Mesenchymal stem cell (in vitro differentiated cells and primary cell): ENCODE data around the gene PAFAH1B2.

Source experiments
- DNase-seq: peaks from one replicate; pipeline ENCODE4 v3.0.0-alpha.2; 2013
- H2AFZ ChIP-seq: one replicate; pipeline ENCODE4 v1.6.1; 2013; ENCODE audit warnings: low read depth, mild to moderate bottlenecking, control low read depth, inconsistent platforms, low read length, moderate library complexity
- H2AK5ac ChIP-seq: 2 replicates; pipeline ENCODE4 v1.6.1; 2013; ENCODE audit warnings: low read length, moderate library complexity, mild to moderate bottlenecking, inconsistent platforms; ENCODE audit not compliant: severe bottlenecking
- H2BK120ac ChIP-seq: one replicate; pipeline ENCODE4 v1.6.1; 2013; ENCODE audit warnings: low read depth, mild to moderate bottlenecking, inconsistent platforms, low read length, moderate library complexity
- H2BK12ac ChIP-seq, 2 experiments: one replicate each; pipeline ENCODE4 v1.6.1; 2013; ENCODE audit warnings: inconsistent platforms in 2 of 2, low read length in 2 of 2, mild to moderate bottlenecking in 2 of 2, moderate library complexity in 2 of 2, control low read depth in 1 of 2
- H2BK15ac ChIP-seq: one replicate; pipeline ENCODE4 v1.6.1; 2013; ENCODE audit warnings: mild to moderate bottlenecking, low read depth, inconsistent platforms; ENCODE audit not compliant: poor library complexity, severe bottlenecking
- H2BK5ac ChIP-seq: 2 replicates; pipeline ENCODE4 v1.6.1; 2013; ENCODE audit warnings: low read depth, mild to moderate bottlenecking, low read length, control low read depth, inconsistent platforms; ENCODE audit not compliant: poor library complexity, severe bottlenecking
- H3K14ac ChIP-seq, 2 experiments: one replicate each; pipeline ENCODE4 v1.6.1; 2013; ENCODE audit warnings: inconsistent platforms in 2 of 2, low read length in 2 of 2, control low read depth in 1 of 2, mild to moderate bottlenecking in 1 of 2, moderate library complexity in 1 of 2
- H3K18ac ChIP-seq, 2 experiments: one replicate each; pipeline ENCODE4 v1.6.1; 2013; ENCODE audit warnings: inconsistent platforms in 2 of 2, low read length in 2 of 2, control low read depth in 1 of 2, low read depth in 1 of 2, mild to moderate bottlenecking in 1 of 2
- H3K23ac ChIP-seq, 2 experiments: one replicate each; pipeline ENCODE4 v1.6.1; 2013; ENCODE audit warnings: inconsistent platforms in 2 of 2, low read length in 2 of 2, mild to moderate bottlenecking in 2 of 2, moderate library complexity in 2 of 2, control low read depth in 1 of 2
- H3K27ac ChIP-seq: 2 replicates; pipeline ENCODE4 v1.5.1; 2013; ENCODE audit warnings: mild to moderate bottlenecking, moderate library complexity, low read length, control low read depth, inconsistent platforms; ENCODE audit not compliant: poor library complexity, severe bottlenecking
- H3K27me3 ChIP-seq, 2 experiments: 2 replicates each; pipeline versions ENCODE4 v1.6.1 to v1.7.0; 2013; ENCODE audit warnings: low read length in 2 of 2, mild to moderate bottlenecking in 2 of 2, moderate library complexity in 2 of 2, control low read depth in 1 of 2, inconsistent platforms in 1 of 2; ENCODE audit not compliant: control insufficient read depth in 1 of 2, insufficient read depth in 1 of 2
- H3K36me3 ChIP-seq, 2 experiments: 2 replicates each; pipeline versions ENCODE4 v1.6.1 to v1.7.0; 2013; ENCODE audit warnings: low read length in 2 of 2, control low read depth in 1 of 2, inconsistent platforms in 1 of 2, low read depth in 1 of 2, mild to moderate bottlenecking in 1 of 2; ENCODE audit not compliant: insufficient read depth in 2 of 2, control insufficient read depth in 1 of 2
- H3K4ac ChIP-seq, 2 experiments: one replicate each; pipeline ENCODE4 v1.6.1; 2013; ENCODE audit warnings: inconsistent platforms in 2 of 2, low read length in 2 of 2, mild to moderate bottlenecking in 2 of 2, moderate library complexity in 2 of 2, control low read depth in 1 of 2, low read depth in 1 of 2
- H3K4me1 ChIP-seq: 2 replicates; pipeline ENCODE4 v1.6.1; 2013; ENCODE audit warnings: low read depth, low read length, control low read depth; ENCODE audit not compliant: control insufficient read depth, insufficient read depth
- H3K4me2 ChIP-seq: 2 replicates; pipeline ENCODE4 v1.6.1; 2013; ENCODE audit warnings: low read length, mild to moderate bottlenecking, inconsistent platforms; ENCODE audit not compliant: poor library complexity, severe bottlenecking
- H3K4me3 ChIP-seq, 2 experiments: 2 replicates each; pipeline versions ENCODE4 v1.5.1 to v1.7.0; 2013; ENCODE audit warnings: low read length in 2 of 2, mild to moderate bottlenecking in 2 of 2, control low read depth in 1 of 2, low read depth in 1 of 2; ENCODE audit not compliant: insufficient read depth in 1 of 2
- H3K79me1 ChIP-seq: replicated peaks from 2 replicates; pipeline ENCODE4 v1.6.1; 2013; ENCODE audit warnings: mild to moderate bottlenecking, control low read depth, low read length, inconsistent platforms; ENCODE audit not compliant: poor library complexity, severe bottlenecking
- H3K9ac ChIP-seq: 2 replicates; pipeline ENCODE4 v1.7.0; 2013; ENCODE audit warnings: mild to moderate bottlenecking, low read length, moderate library complexity
- H3K9me3 ChIP-seq: 2 replicates; pipeline ENCODE4 v1.7.0; 2013; ENCODE audit warnings: mild to moderate bottlenecking, low read length; ENCODE audit not compliant: control insufficient read depth
- H4K8ac ChIP-seq: one replicate; pipeline ENCODE4 v1.6.1; 2013; ENCODE audit warnings: inconsistent platforms, mild to moderate bottlenecking, low read length, moderate library complexity
- H4K91ac ChIP-seq: one replicate; pipeline ENCODE4 v1.6.1; 2013; ENCODE audit warnings: mild to moderate bottlenecking, low read length, inconsistent platforms
- WGBS: methylation state at CpG from one replicate; pipeline ENCODE4 v1.1.7; 2013; ENCODE audit warnings: mixed read lengths; 5-methylcytosine and 5-hydroxymethylcytosine counted together

The PAFAH1B2 gene

GRCh38 chr11:117185736-117186430 is 41.8 kb downstream of the PAFAH1B2 start:
- no peak overlapping the region for H3K4me2 ChIP-seq
- H2BK5ac ChIP-seq = no peak overlapping the region
- DNase-seq = no peak
- no peak overlapping the region for H2AK5ac ChIP-seq
- H2BK120ac ChIP-seq = no peak overlapping the region
- H3K18ac ChIP-seq = no peak overlapping the region
- H4K8ac ChIP-seq = no peak overlapping the region
- H3K23ac ChIP-seq = no peak overlapping the region
- H4K91ac ChIP-seq = no peak overlapping the region
- H3K4me1 ChIP-seq = peaks cover 5% of the 10 kb centered on the region
- H3K14ac ChIP-seq = no peak overlapping the region
- H3K36me3 ChIP-seq = peaks cover 78 to 80% of the 10 kb centered on the region in 2 experiments
- no peak overlapping the region for H2BK12ac ChIP-seq
- no peak overlapping the region for H3K27ac ChIP-seq
- H3K4me3 ChIP-seq = no peak overlapping the region
- no peaks in the 10 kb centered on the region for H3K9me3 ChIP-seq
- no peak overlapping the region for H3K4ac ChIP-seq
- H2BK15ac ChIP-seq = no peak overlapping the region
- no peaks in the 10 kb centered on the region for H3K27me3 ChIP-seq
- H3K79me1 ChIP-seq = peaks cover 4% of the 10 kb centered on the region
- no peak overlapping the region for H2AFZ ChIP-seq
- 90% methylated on average over 5 of the region's 5 CpGs for WGBS
- H3K9ac ChIP-seq = no peak overlapping the region

- Histone ChIP-seq H3K79me1 (peaks cover 1% of the 10 kb centered on the region), H3K27me3 (no peaks in the 10 kb centered on the region), H3K18ac (no peak overlapping the region), H4K91ac (no peak overlapping the region), H3K9ac (no peak overlapping the region), H3K4me1 (no peaks in the 10 kb centered on the region), H3K27ac (no peak overlapping the region), H2AFZ (no peak overlapping the region), H4K8ac (no peak overlapping the region), H3K4ac (no peak overlapping the region), H2AK5ac (no peak overlapping the region), H3K4me2 (no peak overlapping the region), H2BK12ac (no peak overlapping the region), H2BK120ac (no peak overlapping the region), H3K36me3 (peaks cover 76 to 80% of the 10 kb centered on the region in 2 experiments), H3K23ac (no peak overlapping the region), H3K9me3 (no peaks in the 10 kb centered on the region), H3K14ac (no peak overlapping the region), H2BK15ac (no peak overlapping the region), H3K4me3 (no peak overlapping the region), H2BK5ac (no peak overlapping the region)
- 92% methylated on average over 4 of the region's 4 CpGs for WGBS
- no peak for DNase-seq
These were observed 42.3 kb downstream of the PAFAH1B2 start for GRCh38 chr11:117186431-117186761.

- no peak overlapping the region for H3K18ac ChIP-seq
- no peak overlapping the region for H2BK120ac ChIP-seq
- no peak overlapping the region for H3K23ac ChIP-seq
- no peak overlapping the region for H2AFZ ChIP-seq
- no peak overlapping the region for H3K4me3 ChIP-seq
- H4K91ac ChIP-seq = no peak overlapping the region
- H3K4me1 ChIP-seq = no peaks in the 10 kb centered on the region
- H2BK15ac ChIP-seq = no peak overlapping the region
- no peak overlapping the region for H3K4me2 ChIP-seq
- no peak overlapping the region for H3K4ac ChIP-seq
- no peak overlapping the region for H3K27ac ChIP-seq
- H2BK5ac ChIP-seq = no peak overlapping the region
- no peaks in the 10 kb centered on the region for H3K79me1 ChIP-seq
- no peak for DNase-seq
- WGBS = 78% methylated on average over 6 of the region's 6 CpGs
- no peak overlapping the region for H4K8ac ChIP-seq
- no peaks in the 10 kb centered on the region for H3K9me3 ChIP-seq
- H2BK12ac ChIP-seq = no peak overlapping the region
- H3K9ac ChIP-seq = no peak overlapping the region
- H2AK5ac ChIP-seq = no peak overlapping the region
- H3K14ac ChIP-seq = no peak overlapping the region
- peaks cover 76 to 80% of the 10 kb centered on the region in 2 experiments for H3K36me3 ChIP-seq
- H3K27me3 ChIP-seq = no peaks in the 10 kb centered on the region
These were observed 42.9 kb downstream of the PAFAH1B2 start for GRCh38 chr11:117187007-117187406.

- no peak overlapping the region for H3K4me3 ChIP-seq
- H3K14ac ChIP-seq = no peak overlapping the region
- no peaks in the 10 kb centered on the region for H3K27me3 ChIP-seq
- no peak overlapping the region for H4K91ac ChIP-seq
- no peak overlapping the region for H2AFZ ChIP-seq
- H3K9ac ChIP-seq = no peak overlapping the region
- H2AK5ac ChIP-seq = no peak overlapping the region
- no peak overlapping the region for H2BK12ac ChIP-seq
- no peak for DNase-seq
- no peak overlapping the region for H3K27ac ChIP-seq
- peaks cover 76 to 80% of the 10 kb centered on the region in 2 experiments for H3K36me3 ChIP-seq
- H3K23ac ChIP-seq = no peak overlapping the region
- 97% methylated on average over 13 of the region's 13 CpGs for WGBS
- no peaks in the 10 kb centered on the region for H3K79me1 ChIP-seq
- H3K4ac ChIP-seq = no peak overlapping the region
- no peaks in the 10 kb centered on the region for H3K9me3 ChIP-seq
- no peak overlapping the region for H2BK120ac ChIP-seq
- H3K18ac ChIP-seq = no peak overlapping the region
- H3K4me1 ChIP-seq = no peaks in the 10 kb centered on the region
- H2BK5ac ChIP-seq = no peak overlapping the region
- no peak overlapping the region for H4K8ac ChIP-seq
- no peak overlapping the region for H3K4me2 ChIP-seq
- H2BK15ac ChIP-seq = no peak overlapping the region
These were observed 43.3 kb downstream of the PAFAH1B2 start for GRCh38 chr11:117187428-117187798.
